Fibroblast of the aortic adventitia (primary cell): Measurements from ENCODE around the gene ARHGEF40. TPM values are rescaled to one million over a fixed set of nuclear protein-coding genes. Genes with fewer than 3 reads are reported as not detected.
"Not testable (repeated sequence)": the region's sequence is repeated elsewhere in the genome, so short reads cannot be mapped to it uniquely, and the experiment has no call there.

Source experiments
- DNase-seq: peaks from one replicate; pipeline ENCODE4 v3.0.0-alpha.2; 2010; ENCODE audit warnings: low read depth
- H3K4me3 ChIP-seq: 2 replicates; pipeline ENCODE4 v1.5.1; 2011; ENCODE audit warnings: low read depth, mild to moderate bottlenecking, control low read depth, low read length, moderate library complexity
- total RNA-seq: library from RNA; depleted of rRNA; stranded (reverse); fragments of >200 nt; gene quantifications from 2 replicates; pipeline ENCODE4 v1.2.3, GENCODE V29; 2012; ENCODE audit warnings: low replicate concordance
- TF ChIP-seq, protein P1 (sequence below): IDR thresholded peaks from 2 replicates; pipeline ENCODE4 v1.5.1; 2011; ENCODE audit warnings: mild to moderate bottlenecking, low read length, control low read depth, inconsistent platforms; ENCODE audit not compliant: insufficient read depth

The ARHGEF40 gene
- total RNA-seq, 1 donor: 47.4 TPM

DNA sequence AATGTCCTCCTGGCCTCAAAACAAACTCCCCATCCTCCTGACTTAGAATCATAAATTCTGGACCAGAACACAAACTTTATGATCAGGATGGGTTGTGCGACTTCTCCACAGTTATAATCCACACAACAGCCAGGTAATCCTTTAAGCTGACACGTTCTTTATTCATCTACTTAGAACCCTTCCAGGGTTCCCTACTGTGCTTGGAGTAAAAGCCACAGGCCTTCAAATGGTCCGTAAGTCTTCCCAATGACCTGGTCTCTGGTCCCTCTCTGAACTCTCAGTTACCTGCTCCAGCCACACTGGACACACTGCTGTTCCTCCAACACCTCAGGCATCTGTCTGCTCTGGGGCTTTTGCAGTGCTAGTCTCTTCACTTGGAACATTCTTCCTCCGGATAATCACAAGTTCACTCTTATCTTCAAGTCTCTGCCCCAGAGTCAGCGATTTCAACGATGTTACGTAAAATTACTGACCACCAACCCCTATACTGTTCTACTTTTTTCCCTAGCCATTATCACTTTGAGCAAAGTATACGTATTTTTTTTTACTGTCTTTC lies 29.7 kb upstream of the ARHGEF40 start:
- H3K4me3 ChIP-seq: no peak overlapping the region
- TF ChIP-seq, protein P1, sequence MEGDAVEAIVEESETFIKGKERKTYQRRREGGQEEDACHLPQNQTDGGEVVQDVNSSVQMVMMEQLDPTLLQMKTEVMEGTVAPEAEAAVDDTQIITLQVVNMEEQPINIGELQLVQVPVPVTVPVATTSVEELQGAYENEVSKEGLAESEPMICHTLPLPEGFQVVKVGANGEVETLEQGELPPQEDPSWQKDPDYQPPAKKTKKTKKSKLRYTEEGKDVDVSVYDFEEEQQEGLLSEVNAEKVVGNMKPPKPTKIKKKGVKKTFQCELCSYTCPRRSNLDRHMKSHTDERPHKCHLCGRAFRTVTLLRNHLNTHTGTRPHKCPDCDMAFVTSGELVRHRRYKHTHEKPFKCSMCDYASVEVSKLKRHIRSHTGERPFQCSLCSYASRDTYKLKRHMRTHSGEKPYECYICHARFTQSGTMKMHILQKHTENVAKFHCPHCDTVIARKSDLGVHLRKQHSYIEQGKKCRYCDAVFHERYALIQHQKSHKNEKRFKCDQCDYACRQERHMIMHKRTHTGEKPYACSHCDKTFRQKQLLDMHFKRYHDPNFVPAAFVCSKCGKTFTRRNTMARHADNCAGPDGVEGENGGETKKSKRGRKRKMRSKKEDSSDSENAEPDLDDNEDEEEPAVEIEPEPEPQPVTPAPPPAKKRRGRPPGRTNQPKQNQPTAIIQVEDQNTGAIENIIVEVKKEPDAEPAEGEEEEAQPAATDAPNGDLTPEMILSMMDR: no peak
- DNase-seq: no peak

DNA sequence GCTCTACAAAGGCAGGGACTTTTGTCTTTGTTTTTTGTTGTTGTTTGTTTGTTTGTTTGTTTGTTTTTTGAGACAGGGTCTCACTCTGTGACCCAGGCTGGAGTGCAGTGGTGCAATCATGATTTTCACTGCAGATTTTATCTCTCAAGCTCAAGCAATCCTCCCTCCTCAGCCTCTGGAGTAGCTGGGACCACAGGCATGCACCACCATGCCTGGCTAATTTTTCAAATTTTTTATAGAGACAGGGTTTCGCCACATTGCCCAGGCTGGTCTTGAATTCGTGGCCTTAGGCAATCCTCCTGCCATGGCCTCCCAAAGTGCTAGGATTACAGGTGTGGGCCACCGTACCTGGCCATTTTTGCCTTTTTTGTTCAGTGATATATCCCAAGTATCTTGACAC lies 29.2 kb upstream of the ARHGEF40 start:
- not testable (repeated sequence) for H3K4me3 ChIP-seq, DNase-seq

DNA sequence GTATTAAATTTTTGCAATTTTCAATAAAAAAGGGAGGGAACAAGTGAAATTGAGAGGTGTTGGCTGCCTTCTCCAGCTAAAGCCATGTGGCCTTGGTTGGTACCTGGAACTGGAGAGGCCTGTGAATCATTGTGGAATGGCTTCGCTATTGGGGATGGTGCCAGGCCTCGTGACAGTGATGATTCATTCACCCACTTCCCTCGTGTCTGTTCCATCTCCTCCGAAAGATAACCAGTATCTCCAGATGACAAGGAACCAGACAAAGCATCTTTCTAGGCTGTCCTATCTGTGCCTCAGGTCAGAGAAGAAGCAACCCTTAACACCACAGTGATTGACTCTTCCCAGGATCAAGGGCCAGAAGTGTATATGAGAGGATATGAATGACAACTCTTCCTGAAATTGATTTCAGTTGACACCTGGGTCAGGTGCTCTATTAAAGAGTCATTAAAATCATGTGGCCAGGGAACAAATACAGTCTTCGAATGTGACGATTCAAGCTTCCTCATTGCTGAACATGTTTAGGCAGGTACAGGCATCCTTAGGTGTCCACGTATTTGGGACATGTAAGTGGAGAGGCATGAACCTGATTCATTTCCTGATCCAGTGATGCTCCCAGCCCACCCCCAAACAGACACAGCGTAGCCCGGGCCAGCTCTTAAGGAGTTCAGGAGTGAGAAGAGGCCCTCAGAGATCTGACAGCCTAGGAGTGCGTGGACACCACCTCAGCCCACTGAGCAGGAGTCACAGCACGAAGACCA lies 28.2 kb upstream of the ARHGEF40 start, which contains the start of gene RNASE7:
RNASE7 (plus strand) TSS at position 687 of the 758 bp plus-strand sequence. CDS start 631 bp downstream, outside the sequence.
- H3K4me3 ChIP-seq: no peak within 1 kb of the TSS
- peak; percentile 53 for DNase-seq
- TF ChIP-seq, protein P1: no peak

DNA sequence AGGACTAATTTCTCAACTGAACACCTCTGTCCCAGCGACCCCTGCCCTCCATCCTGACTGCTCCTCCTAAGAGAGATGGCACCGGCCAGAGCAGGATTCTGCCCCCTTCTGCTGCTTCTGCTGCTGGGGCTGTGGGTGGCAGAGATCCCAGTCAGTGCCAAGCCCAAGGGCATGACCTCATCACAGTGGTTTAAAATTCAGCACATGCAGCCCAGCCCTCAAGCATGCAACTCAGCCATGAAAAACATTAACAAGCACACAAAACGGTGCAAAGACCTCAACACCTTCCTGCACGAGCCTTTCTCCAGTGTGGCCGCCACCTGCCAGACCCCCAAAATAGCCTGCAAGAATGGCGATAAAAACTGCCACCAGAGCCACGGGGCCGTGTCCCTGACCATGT lies 27.2 kb upstream of the ARHGEF40 start:
- no peak overlapping the region for H3K4me3 ChIP-seq
- TF ChIP-seq, protein P1: no peak
- DNase-seq: no peak

DNA sequence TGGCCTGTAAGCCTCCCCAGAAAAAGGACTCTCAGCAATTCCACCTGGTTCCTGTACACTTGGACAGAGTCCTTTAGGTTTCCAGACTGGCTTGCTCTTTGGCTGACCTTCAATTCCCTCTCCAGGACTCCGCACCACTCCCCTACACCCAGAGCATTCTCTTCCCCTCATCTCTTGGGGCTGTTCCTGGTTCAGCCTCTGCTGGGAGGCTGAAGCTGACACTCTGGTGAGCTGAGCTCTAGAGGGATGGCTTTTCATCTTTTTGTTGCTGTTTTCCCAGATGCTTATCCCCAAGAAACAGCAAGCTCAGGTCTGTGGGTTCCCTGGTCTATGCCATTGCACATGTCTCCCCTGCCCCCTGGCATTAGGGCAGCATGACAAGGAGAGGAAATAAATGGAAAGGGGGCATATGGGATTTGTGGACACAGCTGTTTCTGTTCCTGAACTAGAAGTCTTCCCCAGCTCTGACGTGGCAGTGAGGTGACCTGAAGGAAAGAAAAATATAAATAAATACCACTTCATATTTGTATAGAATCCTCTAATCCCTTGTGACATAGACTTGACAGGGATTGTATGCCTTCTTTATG lies 26.6 kb upstream of the ARHGEF40 start:
- H3K4me3 ChIP-seq: no peak overlapping the region
- DNase-seq: no peak
- TF ChIP-seq, protein P1: no peak

DNA sequence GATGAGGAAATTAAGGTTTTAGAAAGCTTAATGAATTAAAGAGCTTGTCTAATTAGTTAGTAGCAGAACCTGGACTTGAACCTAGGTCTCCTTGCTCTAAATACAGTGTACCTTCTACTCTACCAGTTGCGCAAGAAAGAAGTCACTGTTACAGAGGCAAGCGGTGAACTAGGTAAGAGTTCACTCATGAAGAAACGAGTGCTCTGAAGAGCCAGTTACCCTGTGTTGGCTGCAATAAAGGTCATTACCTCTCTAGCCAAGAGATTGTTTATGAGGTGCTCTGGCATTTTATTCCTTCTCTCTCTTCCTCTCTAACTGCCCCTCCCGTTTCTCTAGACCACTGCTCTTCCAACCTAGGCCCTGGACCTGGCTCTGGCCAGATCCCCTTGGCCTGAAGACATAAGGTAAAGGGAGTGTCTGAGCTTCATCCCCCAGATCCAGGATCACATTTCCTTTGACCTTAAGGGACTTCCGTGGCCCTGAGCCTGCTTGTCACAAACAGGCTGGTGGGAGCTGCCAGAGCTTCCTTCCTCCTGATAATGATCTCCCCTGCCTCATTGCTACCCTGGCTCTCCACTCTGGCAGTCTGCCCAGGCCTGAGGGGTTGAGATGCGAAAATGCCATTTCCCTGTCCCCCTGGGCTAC lies 26.0 kb upstream of the ARHGEF40 start:
- no peak overlapping the region for H3K4me3 ChIP-seq
- TF ChIP-seq, protein P1: no peak
- DNase-seq: no peak

DNA sequence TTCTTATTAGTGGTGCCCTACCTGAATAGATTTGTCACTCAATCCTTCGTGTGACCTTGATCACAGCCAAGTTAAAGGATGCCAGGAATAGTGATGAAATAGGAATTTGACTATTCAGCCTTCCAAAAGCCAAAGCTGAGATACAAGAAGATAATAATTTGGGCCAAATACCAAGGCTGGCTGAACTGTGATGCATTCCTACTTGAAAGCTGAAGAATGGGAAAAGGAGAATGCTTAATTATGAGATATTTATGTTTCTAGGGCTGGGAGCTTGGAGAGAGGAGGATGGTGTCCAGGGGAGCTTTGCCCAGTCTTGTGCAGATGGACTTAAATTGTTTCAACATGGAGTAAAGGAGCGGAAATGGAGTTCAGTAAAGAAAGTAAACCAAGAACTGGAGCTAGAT lies 22.7 kb upstream of the ARHGEF40 start:
- TF ChIP-seq, protein P1: no peak
- DNase-seq: peak; percentile 92
- no peak overlapping the region for H3K4me3 ChIP-seq
